ENCODE measurements around the gene EXOC6B.
"Not testable (repeated sequence)": the region's sequence is repeated elsewhere in the genome, so short reads cannot be mapped to it uniquely, and the experiment has no call there.

The EXOC6B gene

GRCh38 chr2:72674982-72675915, 150.6 kb downstream of the EXOC6B start:
- DNase-seq, result no peak

- DNase-seq, result no peak
These were observed 152.6 kb downstream of the EXOC6B start for GRCh38 chr2:72673279-72673678.

GRCh38 chr2:72669121-72669520, 156.7 kb downstream of the EXOC6B start:
- DNase-seq, result no peak

- no peak for DNase-seq
These were observed 157.2 kb downstream of the EXOC6B start for GRCh38 chr2:72668647-72669046.

- no peak for DNase-seq
These were observed 160.4 kb downstream of the EXOC6B start for GRCh38 chr2:72665448-72665847.

- no peak for DNase-seq
These were observed 163.8 kb downstream of the EXOC6B start for GRCh38 chr2:72661985-72662384.

- DNase-seq, result no peak
These were observed 176.0 kb downstream of the EXOC6B start for GRCh38 chr2:72649810-72650209.

- not testable (repeated sequence) for DNase-seq
These were observed 184.6 kb downstream of the EXOC6B start for GRCh38 chr2:72641221-72641620.

- no peak for DNase-seq
These were observed 187.1 kb downstream of the EXOC6B start for GRCh38 chr2:72638600-72639211.

GRCh38 chr2:72636210-72636609, 189.6 kb downstream of the EXOC6B start:
- no peak for DNase-seq

- no peak for DNase-seq
These were observed 195.1 kb downstream of the EXOC6B start for GRCh38 chr2:72630767-72631166.

GRCh38 chr2:72629062-72629461, 196.8 kb downstream of the EXOC6B start:
- no peak for DNase-seq

- DNase-seq, result no peak
These were observed 198.8 kb downstream of the EXOC6B start for GRCh38 chr2:72627083-72627482.

GRCh38 chr2:72625366-72625765, 200.5 kb downstream of the EXOC6B start:
- DNase-seq, result no peak

- DNase-seq, result no peak
These were observed 202.4 kb downstream of the EXOC6B start for GRCh38 chr2:72623481-72623880.

- no peak for DNase-seq
These were observed 206.2 kb downstream of the EXOC6B start for GRCh38 chr2:72619626-72620025.

GRCh38 chr2:72613931-72614330, 211.9 kb downstream of the EXOC6B start:
- no peak for DNase-seq

- DNase-seq, result no peak
These were observed 213.1 kb downstream of the EXOC6B start for GRCh38 chr2:72612614-72613160.

GRCh38 chr2:72607189-72607588, 218.6 kb downstream of the EXOC6B start:
- no peak for DNase-seq

GRCh38 chr2:72605836-72606442, 219.9 kb downstream of the EXOC6B start:
- DNase-seq, result peak; percentile 0

GRCh38 chr2:72604468-72604867, 221.4 kb downstream of the EXOC6B start:
- DNase-seq, result no peak

- DNase-seq, result no peak
These were observed 222.4 kb downstream of the EXOC6B start for GRCh38 chr2:72603481-72603880.

GRCh38 chr2:72602711-72603110, 223.1 kb downstream of the EXOC6B start:
- DNase-seq, result no peak

GRCh38 chr2:72602095-72602494, 223.7 kb downstream of the EXOC6B start:
- DNase-seq, result no peak

Data from NCI-H748 treated with DMSO at 0.1 percent for 48 hours (cell line).